GM13976 (cell line): ENCODE measurements around the gene TARDBP.
"Not testable (repeated sequence)": the region's sequence is repeated elsewhere in the genome, so short reads cannot be mapped to it uniquely, and the experiment has no call there.

ENCODE experiments used
- DNase-seq: peaks from one replicate; pipeline ENCODE4 v3.0.0; 2012; ENCODE audit warnings: low spot score
- in situ Hi-C: fragments of 300-500 bp; cut with MboI; formaldehyde crosslinking; loops from one replicate; pipeline ENCODE4 v1.12.0; 2022; ENCODE audit warnings: low sequenced_read_pairs, mixed read lengths, inconsistent platforms; ENCODE audit not compliant: unreplicated experiment
- TF ChIP-seq, protein P1 (sequence below): IDR thresholded peaks from 2 replicates; pipeline ENCODE4 v1.5.1; 2012; ENCODE audit warnings: borderline replicate concordance, mild to moderate bottlenecking; ENCODE audit not compliant: insufficient read depth; ENCODE audit errors: extremely low read depth, missing control alignments, control extremely low read depth

The TARDBP gene

DNA sequence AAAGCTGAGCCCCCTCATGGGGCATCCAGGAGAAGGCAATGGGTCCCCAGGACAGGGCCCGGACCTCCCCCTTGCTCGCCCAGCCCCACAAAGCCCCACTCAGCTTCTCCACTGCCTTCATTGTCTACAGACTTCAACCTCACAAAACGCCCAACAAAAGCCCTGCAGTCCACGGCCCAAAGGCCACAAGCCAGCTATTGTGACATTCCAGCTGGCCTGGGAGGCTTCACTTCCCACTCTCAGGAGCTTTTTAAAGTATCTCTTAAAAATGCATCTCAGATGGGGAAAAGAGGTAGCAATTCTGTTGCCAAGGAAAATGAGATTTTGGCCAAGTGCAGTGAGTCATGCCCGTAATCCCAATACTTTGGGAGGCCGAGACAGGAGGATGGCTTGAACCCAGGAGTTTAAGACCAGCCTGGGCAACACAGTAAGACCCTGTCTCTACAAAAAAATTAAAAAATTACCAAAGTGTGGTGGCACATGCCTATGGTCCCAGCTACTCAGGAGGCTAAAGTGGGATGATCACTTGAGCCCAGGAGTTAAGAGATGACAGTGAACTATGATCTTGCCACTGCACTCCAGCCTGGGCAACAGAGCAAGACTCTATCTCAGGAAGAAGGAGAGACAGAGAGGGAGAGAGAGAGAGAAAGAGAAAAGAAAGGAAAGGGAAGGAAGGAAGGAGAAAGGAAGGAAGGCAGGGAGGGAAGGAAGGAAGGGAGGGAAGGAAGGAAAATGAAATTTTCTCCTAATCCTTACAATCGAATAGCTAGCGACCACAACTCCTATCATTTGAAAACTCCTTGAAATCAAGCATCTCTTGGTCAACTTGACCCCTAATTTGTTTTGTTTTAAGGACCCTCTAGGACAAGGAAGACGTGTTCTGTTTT, 31.4 kb upstream of the TARDBP start:
- TF ChIP-seq, protein P1, sequence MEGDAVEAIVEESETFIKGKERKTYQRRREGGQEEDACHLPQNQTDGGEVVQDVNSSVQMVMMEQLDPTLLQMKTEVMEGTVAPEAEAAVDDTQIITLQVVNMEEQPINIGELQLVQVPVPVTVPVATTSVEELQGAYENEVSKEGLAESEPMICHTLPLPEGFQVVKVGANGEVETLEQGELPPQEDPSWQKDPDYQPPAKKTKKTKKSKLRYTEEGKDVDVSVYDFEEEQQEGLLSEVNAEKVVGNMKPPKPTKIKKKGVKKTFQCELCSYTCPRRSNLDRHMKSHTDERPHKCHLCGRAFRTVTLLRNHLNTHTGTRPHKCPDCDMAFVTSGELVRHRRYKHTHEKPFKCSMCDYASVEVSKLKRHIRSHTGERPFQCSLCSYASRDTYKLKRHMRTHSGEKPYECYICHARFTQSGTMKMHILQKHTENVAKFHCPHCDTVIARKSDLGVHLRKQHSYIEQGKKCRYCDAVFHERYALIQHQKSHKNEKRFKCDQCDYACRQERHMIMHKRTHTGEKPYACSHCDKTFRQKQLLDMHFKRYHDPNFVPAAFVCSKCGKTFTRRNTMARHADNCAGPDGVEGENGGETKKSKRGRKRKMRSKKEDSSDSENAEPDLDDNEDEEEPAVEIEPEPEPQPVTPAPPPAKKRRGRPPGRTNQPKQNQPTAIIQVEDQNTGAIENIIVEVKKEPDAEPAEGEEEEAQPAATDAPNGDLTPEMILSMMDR: no peak
- in situ Hi-C loops: no loop called here
- DNase-seq: no peak

DNA sequence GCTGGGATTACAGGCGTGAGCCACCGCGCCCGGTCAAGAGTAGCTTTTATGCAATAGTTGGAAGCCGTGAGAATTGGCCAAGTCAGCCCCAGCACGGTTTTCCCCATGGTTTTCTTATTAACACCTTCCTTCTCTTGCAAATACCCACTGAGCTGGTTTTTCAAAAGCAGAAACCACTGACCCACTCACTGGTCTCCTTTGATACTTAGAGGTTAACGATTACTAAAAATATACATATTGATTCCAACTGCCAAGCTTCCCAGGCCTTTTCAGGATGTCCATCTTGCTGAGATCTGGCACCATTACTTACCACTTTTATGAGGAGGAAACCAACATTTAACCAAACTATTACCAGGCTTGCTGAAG, 25.9 kb upstream of the TARDBP start:
- TF ChIP-seq, protein P1: no peak
- in situ Hi-C loops: no loop called here
- no peak for DNase-seq

GRCh38 chr1:10987840-10988417, 24.5 kb upstream of the TARDBP start:
- DNase-seq: no peak
- TF ChIP-seq, protein P1: no peak
- in situ Hi-C loops: no loop called here

DNA sequence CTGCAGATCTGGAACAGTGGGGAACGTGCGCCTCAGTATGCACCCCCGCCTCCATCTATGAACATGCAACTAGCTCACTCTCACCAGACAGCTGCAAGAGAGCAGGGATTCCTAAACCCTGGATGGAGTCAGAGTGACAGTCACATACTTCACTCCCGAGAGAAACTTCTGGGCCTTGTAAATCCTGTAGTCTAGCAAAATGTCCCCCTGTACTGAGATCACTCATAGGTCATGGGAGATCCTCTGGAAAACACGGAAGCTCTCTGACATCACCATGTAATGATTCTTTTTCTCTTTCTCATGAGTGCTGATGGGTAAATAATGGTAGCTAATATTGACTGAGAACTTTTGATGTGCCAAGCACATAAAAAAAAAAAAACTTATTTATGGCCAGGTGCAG, 23.4 kb upstream of the TARDBP start:
- in situ Hi-C loops: no loop called here
- TF ChIP-seq, protein P1: no peak
- DNase-seq: no peak

DNA sequence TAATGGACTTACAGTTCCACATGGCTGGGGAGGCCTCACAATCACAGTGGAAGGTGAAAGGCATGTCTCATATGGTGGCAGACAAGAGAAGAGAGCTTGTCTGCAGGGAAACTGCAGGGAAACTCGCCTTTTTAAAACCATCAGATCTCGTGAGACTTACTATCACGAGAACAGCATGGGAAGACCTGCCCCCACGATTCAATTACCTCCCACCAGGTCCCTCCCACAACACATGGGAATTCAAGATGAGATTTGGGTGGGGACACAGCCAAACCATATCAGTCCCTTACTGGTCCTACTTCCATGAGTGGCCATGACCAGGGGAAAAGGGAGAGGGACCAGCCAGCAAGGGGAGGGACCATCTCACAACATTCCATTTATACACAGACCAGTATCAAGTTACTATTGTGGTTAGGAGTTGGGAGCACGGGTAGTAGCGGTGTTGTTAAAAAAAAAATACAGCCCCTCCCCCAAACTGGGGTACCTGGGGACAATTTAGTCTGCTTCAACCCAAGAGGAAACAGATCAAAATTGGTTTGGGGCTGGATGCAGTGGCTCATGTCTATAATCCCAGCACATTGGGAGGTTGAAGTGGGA, 22.4 kb upstream of the TARDBP start:
- in situ Hi-C loops, DNase-seq: not testable (repeated sequence)

DNA sequence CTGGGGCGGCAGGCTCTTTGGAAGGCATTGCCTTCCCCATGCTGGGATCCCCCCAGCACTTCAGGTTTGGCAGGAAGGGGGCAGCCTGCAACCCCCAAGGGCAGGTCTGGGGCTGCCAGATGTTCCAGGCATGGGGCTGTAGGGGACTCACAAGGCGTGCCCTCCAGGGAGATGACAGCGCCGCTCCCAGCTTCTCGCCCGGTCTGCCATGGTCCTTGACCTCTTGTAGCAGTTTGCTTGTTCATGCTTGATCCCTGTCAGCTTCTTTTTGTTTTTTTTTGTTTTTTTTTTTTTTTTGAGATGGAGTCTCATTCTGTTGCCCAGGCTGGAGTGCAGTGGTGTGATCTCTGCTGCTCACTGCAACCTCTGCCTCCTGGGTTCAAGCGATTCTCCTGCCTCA, 21.6 kb upstream of the TARDBP start:
- in situ Hi-C loops: no loop called here
- no peak for DNase-seq
- TF ChIP-seq, protein P1: no peak

DNA sequence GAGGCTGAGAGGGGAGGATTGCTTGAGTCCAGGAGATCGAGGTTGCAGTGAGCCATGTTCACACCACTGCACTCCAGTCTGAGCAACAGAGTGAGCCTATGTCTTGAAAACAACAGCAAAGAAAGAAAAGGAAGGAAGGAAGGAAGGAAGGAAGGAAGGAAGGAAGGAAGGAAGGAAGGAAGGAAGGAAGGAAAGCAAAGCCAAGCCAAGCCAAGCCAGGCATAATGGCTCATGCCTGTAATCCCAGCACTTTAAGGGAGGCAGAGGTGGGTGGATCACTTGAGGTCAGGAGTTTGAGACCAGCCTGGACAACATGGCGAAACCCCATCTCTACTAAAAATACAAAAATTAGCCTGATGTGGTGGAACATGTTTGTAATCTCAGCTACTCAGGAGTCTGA, 20.4 kb upstream of the TARDBP start:
- in situ Hi-C loops: not testable (repeated sequence)

More for the DNA sequence above, 20.4 kb upstream of the TARDBP start:
- not testable (repeated sequence) for DNase-seq
